ENCODE results near the gene UMODL1. TPM values are rescaled to one million over a fixed set of nuclear protein-coding genes. Genes with fewer than 3 reads are reported as not detected.

The UMODL1 gene
- total and polyA plus RNA-seq, 10 of the 15 experiments (the other 5 are each of a cell fraction or from before 2014, with no cell fraction given), result 0.01 to 0.11 (median 0.03) TPM; not detected in 5

- TF ChIP-seq REST (IDR thresholded peaks at IDR 0.05; ENCODE audit: low read depth, low read length), result no peak
- TF ChIP-seq ZZZ3 (IDR thresholded peaks at IDR 0.05; ENCODE audit: control insufficient read depth, insufficient read length, low read depth), result no peak
- 0 out of 2 replicates have a peak, but pooled peaks have one; percentile 1 for TF ChIP-seq ZNF687 (IDR thresholded peaks at IDR 0.05)
- 0 out of 2 replicates have a peak, but pooled peaks have one; percentile 18 for TF ChIP-seq DPF2 (IDR thresholded peaks at IDR 0.05)
- peak; percentile 15; the same call in 1 of the 2 replicates for TF ChIP-seq MLLT1 (IDR thresholded peaks at IDR 0.05)
- TF ChIP-seq BMI1 (IDR thresholded peaks at IDR 0.05; ENCODE audit: borderline replicate concordance), result no peak
- no peak for TF ChIP-seq MEF2B (IDR thresholded peaks at IDR 0.05; ENCODE audit: partially characterized antibody, poor library complexity, severe bottlenecking)
- no peak for TF ChIP-seq USF1 (IDR thresholded peaks at IDR 0.05; ENCODE audit: borderline replicate concordance, extremely low read length, insufficient read depth, low read depth, low read length)
- 0 out of 2 replicates have a peak, but pooled peaks have one; percentile 7 for TF ChIP-seq SMARCA5 (IDR thresholded peaks at IDR 0.05)
- no peak for TF ChIP-seq POLR2AphosphoS5 (IDR thresholded peaks at IDR 0.05; ENCODE audit: low read length)
- TF ChIP-seq PKNOX1 (IDR thresholded peaks at IDR 0.05), result no peak
- TF ChIP-seq NR2F1 (conservative IDR thresholded peaks at IDR 0.05), result no peak; the same call in 1 of the 2 replicates
- TF ChIP-seq SP1 (IDR thresholded peaks at IDR 0.05; ENCODE audit: low read depth, low read length), result no peak
- no peak for TF ChIP-seq RCOR1 (conservative IDR thresholded peaks at IDR 0.05; ENCODE audit: low read depth, low read length)
- no peak for TF ChIP-seq TCF7 (IDR thresholded peaks at IDR 0.05; ENCODE audit: borderline replicate concordance)
Measured at GRCh38 chr21:42079008-42079938, 8.2 kb downstream of the UMODL1 start (continued).

All from GM12878 (cell line).